ENCODE results near the gene SLC22A25.
"Not testable (repeated sequence)": the region's sequence is repeated elsewhere in the genome, so short reads cannot be mapped to it uniquely, and the experiment has no call there.

Gene SLC22A25

DNA sequence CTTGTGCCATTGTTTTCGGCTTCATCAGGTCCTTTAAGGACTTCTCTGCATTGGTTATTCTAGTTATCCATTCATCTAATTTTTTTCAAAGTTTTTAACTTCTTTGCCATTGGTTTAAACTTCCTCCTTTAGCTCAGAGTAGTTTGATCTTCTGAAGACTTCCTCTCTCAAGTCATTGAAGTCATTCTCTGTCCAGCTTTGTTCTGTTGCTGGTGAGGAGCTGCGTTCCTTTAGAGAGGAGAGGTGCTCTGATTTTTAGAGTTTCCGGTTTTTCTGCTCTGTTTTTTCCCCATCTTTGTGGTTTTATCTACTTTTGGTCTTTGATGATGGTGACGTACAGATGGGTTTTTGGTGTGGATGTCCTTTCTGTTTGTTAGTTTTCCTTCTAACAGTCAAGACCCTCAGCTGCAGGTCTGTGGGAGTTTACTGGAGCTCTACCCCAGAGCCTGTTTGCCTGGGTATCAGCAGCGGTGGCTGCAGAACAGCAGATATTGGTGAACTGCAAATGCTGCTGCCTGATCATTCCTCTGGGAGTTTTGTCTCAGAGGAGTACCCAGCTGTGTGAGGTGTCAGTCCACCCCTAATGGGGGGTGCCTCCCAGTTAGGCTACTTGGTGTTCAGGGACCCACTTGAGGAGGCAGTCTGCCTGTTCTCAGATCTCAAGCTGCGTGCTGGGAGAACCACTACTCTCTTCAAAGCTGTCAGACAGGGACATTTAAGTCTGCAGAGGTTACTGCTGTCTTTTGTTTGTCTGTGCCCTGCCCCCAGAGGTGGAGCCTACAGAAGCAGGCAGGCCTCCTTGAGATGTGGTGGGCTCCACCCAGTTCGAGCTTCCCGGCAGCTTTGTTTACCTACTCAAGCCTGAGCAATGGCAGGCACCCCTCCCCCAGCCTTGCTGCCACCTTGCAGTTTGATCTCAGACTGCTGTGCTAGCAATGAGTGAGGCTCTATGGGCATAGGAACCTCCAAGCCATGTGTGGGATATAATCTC lies 7.6 kb downstream of the SLC22A25 start:
- FAIRE-seq; DNase-seq (ENCODE audit: low spot score): not testable (repeated sequence)

DNA sequence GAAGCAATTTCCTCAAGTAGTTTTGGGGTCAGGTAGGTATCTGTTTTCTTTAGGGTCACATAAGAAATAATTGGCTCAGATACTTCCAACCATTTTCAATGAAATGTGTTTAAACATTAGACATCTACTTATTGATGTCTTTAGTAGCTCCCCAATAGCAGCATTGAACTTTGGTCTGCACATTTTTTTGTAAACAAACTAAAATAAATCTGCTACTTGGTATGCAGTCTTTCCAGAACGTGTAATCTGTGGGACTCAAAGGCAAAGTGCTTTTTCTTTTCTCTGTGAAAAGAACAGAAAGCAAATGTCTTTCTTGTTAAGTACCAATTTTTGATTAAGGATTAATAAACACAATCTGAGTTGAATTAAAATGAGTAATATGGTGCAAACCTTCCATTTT lies 13.6 kb downstream of the SLC22A25 start:
- FAIRE-seq: no peak
- DNase-seq (ENCODE audit: low spot score): no peak

DNA sequence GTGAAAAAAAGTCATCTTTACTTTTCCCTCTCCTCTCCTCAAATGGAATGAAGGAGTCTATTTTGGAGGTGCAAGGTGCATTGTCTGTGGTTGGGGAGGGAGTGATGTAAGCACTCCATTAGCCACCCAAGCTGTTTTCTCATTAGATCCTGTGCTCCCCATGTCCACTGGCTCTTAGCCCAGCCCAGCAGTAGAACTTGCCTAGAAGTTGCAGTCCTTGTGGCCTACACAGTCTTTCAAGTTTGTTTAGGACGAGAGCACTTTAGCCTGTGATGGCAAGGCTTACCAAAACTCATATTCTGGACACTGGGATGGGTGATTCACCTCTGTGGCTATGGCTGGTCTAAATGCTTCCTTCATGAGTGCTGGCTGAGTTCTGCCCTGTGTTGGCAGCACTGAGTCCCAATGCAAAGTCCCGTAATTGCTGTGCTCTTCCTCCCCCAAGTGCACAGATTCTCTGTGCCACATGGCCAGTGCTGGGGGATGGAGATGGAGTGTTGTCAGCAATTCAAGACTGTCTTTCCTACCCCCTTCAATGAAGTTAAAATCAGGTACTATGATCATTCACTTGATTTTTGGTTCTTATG lies 15.8 kb downstream of the SLC22A25 start:
- DNase-seq (ENCODE audit: low spot score) (no peak), FAIRE-seq (no peak)

DNA sequence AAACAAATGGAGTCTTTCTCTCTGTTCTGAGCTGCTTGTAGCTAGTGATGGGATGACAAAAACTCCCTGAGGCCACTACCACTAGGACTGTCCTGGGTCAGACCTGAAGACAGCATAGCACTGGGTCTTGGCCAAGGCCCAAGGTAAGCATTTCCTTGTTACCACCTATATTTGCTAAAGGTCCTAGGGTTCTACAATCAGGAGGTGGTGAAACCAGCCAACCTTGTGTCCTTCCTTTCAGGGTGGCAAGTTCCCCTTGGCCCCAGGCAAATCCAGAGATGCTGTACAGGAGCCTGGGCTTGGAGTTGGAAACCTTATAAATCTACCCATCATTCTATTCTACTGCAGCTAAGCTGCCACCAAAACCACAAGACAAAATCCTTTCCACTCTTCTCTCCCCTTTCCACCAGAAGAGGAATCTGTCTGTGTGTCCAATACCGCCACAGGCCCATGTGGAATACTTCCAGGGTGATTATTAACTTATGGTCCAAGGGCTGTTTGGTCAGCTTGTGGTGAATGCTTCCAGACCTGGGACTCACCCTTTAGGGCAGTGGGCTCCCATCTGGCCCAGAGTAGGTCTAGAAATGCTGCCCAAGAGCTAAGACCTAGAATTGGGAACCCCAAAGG lies 16.8 kb downstream of the SLC22A25 start:
- FAIRE-seq (no peak), DNase-seq (ENCODE audit: low spot score) (no peak)

DNA sequence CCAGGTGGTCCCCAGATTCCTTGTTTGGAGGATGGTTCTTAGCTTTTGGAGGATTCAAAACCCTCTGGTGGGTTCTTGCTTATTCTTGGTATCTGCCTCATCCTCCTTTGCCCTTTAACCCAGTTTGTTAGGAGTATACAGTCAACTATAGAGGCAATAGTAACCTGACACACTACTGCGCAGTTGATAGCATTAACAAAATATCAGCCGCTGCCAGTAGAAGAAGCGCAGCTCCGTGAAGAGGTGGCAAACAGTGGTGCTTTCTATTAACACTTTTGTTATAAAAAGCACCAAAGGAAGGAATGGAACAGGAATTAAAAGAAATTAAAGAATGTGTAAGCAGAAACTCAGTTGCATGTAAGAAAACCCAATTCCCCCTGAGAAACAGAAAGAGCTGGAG lies 29.3 kb downstream of the SLC22A25 start:
- no peak for DNase-seq (ENCODE audit: low spot score)
- no peak for FAIRE-seq

DNA sequence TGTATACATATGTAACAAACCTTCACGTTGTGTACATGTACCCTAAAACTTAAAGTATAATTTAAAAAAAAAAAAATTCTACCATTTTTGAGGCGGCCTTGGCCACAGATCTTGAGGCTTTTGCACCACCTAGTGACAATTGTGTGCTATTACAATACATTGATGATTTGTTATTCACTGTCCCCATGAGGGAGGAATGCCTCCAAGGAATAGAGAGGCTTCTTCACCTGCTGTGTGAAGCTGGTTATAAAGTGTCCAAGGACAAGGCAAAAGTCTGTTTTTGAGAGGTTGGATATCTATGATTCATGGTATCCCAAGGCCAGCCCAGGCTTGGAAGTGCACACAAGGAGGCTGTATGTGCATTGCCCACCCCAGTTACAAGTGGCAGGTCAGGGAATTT lies 30.7 kb downstream of the SLC22A25 start:
- DNase-seq (ENCODE audit: low spot score) (no peak), FAIRE-seq (no peak)

DNA sequence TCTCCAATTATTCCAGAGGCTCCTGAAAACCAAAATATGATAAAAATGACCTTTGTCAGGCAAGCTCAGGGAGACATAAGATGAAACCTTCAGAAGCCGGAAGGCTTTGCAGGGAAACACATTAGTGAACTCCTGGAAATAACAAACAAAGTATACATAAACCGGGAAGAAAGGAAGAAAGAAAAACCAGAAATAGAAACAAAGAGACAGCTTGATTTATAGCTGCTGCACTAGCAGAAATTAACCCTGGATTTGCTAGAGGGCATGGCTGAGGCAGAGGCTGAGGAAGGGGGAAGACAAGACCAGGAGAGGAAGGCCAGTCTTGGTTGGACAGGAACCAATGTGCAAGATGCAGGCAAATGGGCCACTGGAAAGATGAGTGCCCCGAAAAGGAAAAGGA lies 33.3 kb downstream of the SLC22A25 start:
- no peak for DNase-seq (ENCODE audit: low spot score)
- FAIRE-seq: no peak
